OCI-LY7 (cell line): ENCODE data around the gene IQCK. TPM values are rescaled to one million over a fixed set of nuclear protein-coding genes. Genes with fewer than 3 reads are reported as not detected.

Experiments
- BruUV-seq: library from RNA; stranded (reverse); fragments of 400-500 nt; replicated peaks from 2 replicates; lab custom pipeline; 2021; lab: Mats Ljungman, UMichigan
- CTCF ChIA-PET: fragments of 300-600 bp; sonication (Branson Sonifier 250); formaldehyde crosslinking; loops from one replicate; lab custom pipeline; 2022; ENCODE audit warnings: antibody characterized with exemption; ENCODE audit not compliant: unreplicated experiment; lab: Charles Lee
- POLR2A ChIA-PET: fragments of 300-600 bp; sonication (Branson Sonifier 250); formaldehyde crosslinking; loops from one replicate; lab custom pipeline; 2022; ENCODE audit warnings: antibody characterized with exemption; lab: Charles Lee
- DNase-seq: peaks from one replicate; pipeline ENCODE4 v3.0.0-alpha.2; 2015; ENCODE audit warnings: low spot score
- H2AFZ ChIP-seq: fragments of 200-600 bp; sonication (generic), shearing (Covaris generic); 2 replicates; pipeline ENCODE4 v1.6.1; 2014; ENCODE audit warnings: mild to moderate bottlenecking, antibody characterized with exemption, low read length, moderate library complexity
- H3K27ac ChIP-seq: fragments of 200-600 bp; sonication (generic); 2 replicates; pipeline ENCODE4 v1.5.1; 2014; ENCODE audit warnings: mixed run types, low read depth, mild to moderate bottlenecking, moderate library complexity, low read length, inconsistent platforms; ENCODE audit not compliant: poor library complexity, severe bottlenecking
- H3K36me3 ChIP-seq: fragments of 200-600 bp; sonication (generic); 2 replicates; pipeline ENCODE4 v1.6.1; 2014; ENCODE audit warnings: mild to moderate bottlenecking, antibody characterized with exemption, low read length, moderate library complexity, mixed read lengths; ENCODE audit not compliant: insufficient read depth
- H3K4me1 ChIP-seq: fragments of 200-600 bp; sonication (generic); 2 replicates; pipeline ENCODE4 v1.5.1; 2014; ENCODE audit warnings: mild to moderate bottlenecking, low read length; ENCODE audit not compliant: insufficient read depth, poor library complexity, severe bottlenecking
- H3K4me2 ChIP-seq: fragments of 200-600 bp; sonication (generic); 2 replicates; pipeline ENCODE4 v1.6.1; 2014; ENCODE audit warnings: mild to moderate bottlenecking, low read length
- H3K4me3 ChIP-seq: fragments of 200-600 bp; sonication (generic); 2 replicates; pipeline ENCODE4 v1.5.1; 2014; ENCODE audit warnings: mild to moderate bottlenecking, low read depth, low read length; ENCODE audit not compliant: poor library complexity, severe bottlenecking
- H3K79me2 ChIP-seq: fragments of 200-600 bp; sonication (generic); 2 replicates; pipeline ENCODE4 v1.6.1; 2016; ENCODE audit warnings: low read depth, mild to moderate bottlenecking, low read length, moderate library complexity, mixed read lengths; ENCODE audit not compliant: insufficient read depth
- H3K9me2 ChIP-seq: fragments of 200-600 bp; sonication (generic); 2 replicates; pipeline ENCODE4 v1.6.1; 2016; ENCODE audit warnings: mild to moderate bottlenecking, low read length, mixed read lengths; ENCODE audit not compliant: insufficient read depth
- H3K9me3 ChIP-seq: fragments of 200-600 bp; sonication (generic); 2 replicates; pipeline ENCODE4 v1.6.1; 2014; ENCODE audit warnings: mild to moderate bottlenecking, mixed run types, low read length, mixed read lengths
- H4K20me1 ChIP-seq: fragments of 200-600 bp; sonication (generic); 2 replicates; pipeline ENCODE4 v1.6.1; 2014; ENCODE audit warnings: mild to moderate bottlenecking, antibody characterized with exemption, low read length, moderate library complexity, mixed read lengths; ENCODE audit not compliant: insufficient read depth
- CTCF ChIP-seq: fragments of 200-600 bp; sonication (generic); conservative IDR thresholded peaks from 2 replicates; pipeline ENCODE4 v1.5.1; 2014; ENCODE audit warnings: mild to moderate bottlenecking, antibody characterized with exemption, low read length, moderate library complexity, mixed read lengths
- EZH2phosphoT487 ChIP-seq: fragments of 200-600 bp; sonication (generic); IDR thresholded peaks from 2 replicates; pipeline ENCODE4 v1.6.1; 2018; ENCODE audit warnings: low read depth, borderline replicate concordance, mild to moderate bottlenecking, mixed run types, antibody characterized with exemption, low read length, moderate library complexity, mixed read lengths
- intact Hi-C: fragments of 100-400 bp; cut with micrococcal nuclease; formaldehyde crosslinking; loops from one replicate; pipeline ENCODE4 v1.10.0; 2022; ENCODE audit not compliant: unreplicated experiment
- small RNA-seq: library from RNA; depleted of rRNA; stranded (forward); fragments of <200 nt; gene quantifications from one replicate; pipeline ENCODE3, GENCODE V24; 2014
- total RNA-seq, 2 experiments: library from RNA; depleted of rRNA in 1 of 2; stranded (reverse); fragments of >200 nt in 1 of 2; shearing (Covaris generic) in 1 of 2; gene quantifications; 2 replicates each; pipeline ENCODE4 v1.2.3, GENCODE V29; 2014 to 2022

The IQCK gene
- total RNA-seq, 2 experiments from 2014 or later = 2.2 to 4.3 TPM

GRCh38 chr16:19901164-19901563 is 183.1 kb downstream of the IQCK start:
- BruUV-seq = no TSS peak
- Histone ChIP-seq H3K36me3 (no peaks in the 10 kb centered on the region), H3K4me2 (no peak overlapping the region), H2AFZ (no peak overlapping the region), H3K4me1 (no peaks in the 10 kb centered on the region), H3K9me2 (no peaks in the 10 kb centered on the region), H3K9me3 (no peaks in the 10 kb centered on the region), H3K27ac (no peak overlapping the region), H4K20me1 (no peaks in the 10 kb centered on the region), H3K79me2 (no peaks in the 10 kb centered on the region), H3K4me3 (no peak overlapping the region)
- intact Hi-C loops = no loop called here
- DNase-seq = no peak
- TF ChIP-seq CTCF = no peak
- no peak for TF ChIP-seq EZH2phosphoT487
- ChIA-PET CTCF (no interaction called here), POLR2A (no interaction called here)

DNA sequence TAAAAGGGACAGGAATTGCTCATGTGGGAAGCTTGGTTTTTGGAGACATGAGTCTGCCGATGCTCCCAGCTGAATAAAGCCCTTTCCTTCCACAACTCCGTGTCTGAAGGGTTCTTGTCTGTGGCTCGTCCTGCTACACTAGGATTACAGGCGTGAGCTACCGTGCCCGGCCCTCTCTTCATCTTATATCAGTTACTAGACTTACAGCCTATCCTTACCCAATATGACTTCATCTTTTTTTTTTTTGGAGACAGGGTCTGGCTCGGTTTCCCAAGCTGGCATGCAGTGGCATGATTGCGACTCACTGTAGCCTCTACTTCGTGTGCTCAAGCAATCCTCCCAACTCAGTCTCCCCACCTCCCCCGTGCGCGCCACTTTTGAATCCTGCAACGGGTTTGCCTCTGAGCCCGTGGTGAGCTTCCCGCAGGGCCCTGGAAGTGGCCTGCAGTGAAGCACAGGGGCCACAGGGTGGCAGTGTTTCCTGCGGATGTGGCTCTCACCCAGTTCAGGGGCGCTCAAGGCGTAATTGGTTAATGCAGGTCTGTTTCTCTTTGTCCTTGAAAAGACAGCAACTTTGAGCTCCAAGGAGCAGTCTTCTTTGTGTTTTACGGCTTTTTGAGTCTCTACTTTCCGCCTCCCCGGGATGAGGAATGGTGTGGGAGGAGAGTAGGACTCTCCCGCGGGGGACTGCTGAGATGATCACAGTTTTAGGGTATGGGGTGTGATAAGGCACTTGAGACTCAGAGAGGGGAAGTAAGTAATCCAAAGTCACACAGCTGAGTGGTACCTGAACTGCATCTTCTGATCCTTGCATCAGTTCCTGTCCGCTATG is 189.3 kb downstream of the IQCK start:
- H3K9me3 ChIP-seq = no peaks in the 10 kb centered on the region
- no peak overlapping the region for H3K27ac ChIP-seq
- POLR2A ChIA-PET = interaction anchor here (0.7 kb wide), 1 partner anchor 317 kb away, joined by 4 read pairs; no protein-coding TSS in a partner anchor
- CTCF ChIA-PET = interaction anchor here (1.0 to 1.3 kb wide), 2 partner anchors 393 to 477 kb away, joined by 6 read pairs; no protein-coding TSS in a partner anchor
- TF ChIP-seq EZH2phosphoT487 (no peak), CTCF (peak; percentile 94)
- H3K36me3 ChIP-seq = no peaks in the 10 kb centered on the region
- H2AFZ ChIP-seq = peak overlapping the region; percentile 26; the same call in 1 of the 2 replicates
- peak; percentile 74 for DNase-seq
- no peaks in the 10 kb centered on the region for H3K79me2 ChIP-seq
- no peaks in the 10 kb centered on the region for H3K9me2 ChIP-seq
- intact Hi-C loops = loop anchor here (1.0 to 2.0 kb wide), 2 partner anchors 393 to 478 kb away; no protein-coding TSS in a partner anchor
- no peaks in the 10 kb centered on the region for H3K4me1 ChIP-seq
- H3K4me3 ChIP-seq = no peak overlapping the region
- no peak overlapping the region for H3K4me2 ChIP-seq
- no TSS peak for BruUV-seq
- no peaks in the 10 kb centered on the region for H4K20me1 ChIP-seq

Small RNA genes within 50 kb of the gene (small RNA-seq; reads per million reads assigned to genes)
- gene LARP7P2 = not detected

Other genes starting within 250 kb of the IQCK start
- gene GDE1, start 196.2 kb upstream of the IQCK start, total RNA-seq (2014; rRNA removed; shearing (Covaris generic)) = 18.5 and 23.4 TPM in 2 replicates
- gene GDE1, start 196.2 kb upstream of the IQCK start, total RNA-seq (2022) = 30.8 and 33.5 TPM in 2 replicates
- gene CCP110, start 194.3 kb upstream of the IQCK start, total RNA-seq (2014; rRNA removed; shearing (Covaris generic)) = 22.6 and 29.2 TPM in 2 replicates
- gene CCP110, start 194.3 kb upstream of the IQCK start, total RNA-seq (2022) = 38.4 and 49.9 TPM in 2 replicates
- gene VPS35L, start 162.6 kb upstream of the IQCK start, total RNA-seq (2014; rRNA removed; shearing (Covaris generic)) = 13.1 and 16.5 TPM in 2 replicates
- gene VPS35L, start 162.6 kb upstream of the IQCK start, total RNA-seq (2022) = 59.9 and 65.2 TPM in 2 replicates
- gene KNOP1, start within 50 bp of the IQCK start, total RNA-seq (2014; rRNA removed; shearing (Covaris generic)) = 19.7 and 37.9 TPM in 2 replicates
- gene KNOP1, start within 50 bp of the IQCK start, total RNA-seq (2022) = 30.0 and 33.2 TPM in 2 replicates
- gene GPRC5B, start 166.6 kb downstream of the IQCK start, total RNA-seq (2014; rRNA removed; shearing (Covaris generic)) = not detected in 2 replicates
- gene GPRC5B, start 166.6 kb downstream of the IQCK start, total RNA-seq (2022) = not detected in 2 replicates